HCT116 (cell line): ENCODE data around the gene OSBPL10. TPM values are rescaled to one million over a fixed set of nuclear protein-coding genes. Genes with fewer than 3 reads are reported as not detected.

Source experiments
- ATAC-seq: fragments of 200-7000 bp; cut with Tn5 transposase; 2 replicates; pipeline ENCODE4 v1.9.1; 2020; ENCODE audit warnings: mild to moderate bottlenecking, moderate library complexity
- BruUV-seq: library from RNA; stranded (reverse); fragments of 400-500 nt; replicated peaks from 2 replicates; lab custom pipeline; 2021; lab: Mats Ljungman, UMichigan
- CTCF ChIA-PET: fragments of 300-600 bp; sonication (Branson Sonifier 250); formaldehyde crosslinking; loops from one replicate; lab custom pipeline; 2021; ENCODE audit warnings: antibody characterized with exemption; lab: Charles Lee
- POLR2A ChIA-PET: fragments of 300-600, 350-600 bp; sonication (Branson Sonifier 250); formaldehyde crosslinking; loops from one replicate; lab custom pipeline; 2021; ENCODE audit warnings: antibody characterized with exemption; lab: Charles Lee
- RAD21 ChIA-PET, 2 experiments: fragments of 300-600 bp; sonication (Branson Sonifier 250); formaldehyde crosslinking; loops; one replicate each; lab custom pipeline; 2023; ENCODE audit warnings: low total read pairs in 2 of 2; ENCODE audit not compliant: uncharacterized antibody in 2 of 2, unreplicated experiment in 2 of 2, low non-redundant PET in 1 of 2; lab: Charles Lee
- DNase-seq: peaks from one replicate; pipeline ENCODE4 v3.0.0-alpha.2; 2010; ENCODE audit warnings: low read depth, low spot score
- H2AFZ ChIP-seq: fragments of 200-600 bp; shearing (Covaris generic), sonication (generic); 2 replicates; pipeline ENCODE4 v1.6.1; 2017; ENCODE audit warnings: low read depth, mixed run types, mixed read lengths, antibody characterized with exemption, low read length; ENCODE audit not compliant: poor library complexity, severe bottlenecking
- H3K27ac ChIP-seq: 2 replicates; pipeline ENCODE4 v1.5.1; 2012; ENCODE audit warnings: low read depth, low read length
- H3K27me3 ChIP-seq: fragments of 200-600 bp; sonication (generic); 2 replicates; pipeline ENCODE4 v1.6.1; 2016; ENCODE audit warnings: mixed run types, low read length, mixed read lengths; ENCODE audit not compliant: insufficient read depth
- H3K36me3 ChIP-seq, 2 experiments: fragments of 200-500 bp in 1 of 2; fragments of 200-600 bp in 1 of 2; sonication (Bioruptor generic) in 1 of 2; sonication (generic) in 1 of 2; 2 replicates each; pipeline versions ENCODE4 v1.5.1 to v1.6.1; 2014 to 2016; ENCODE audit warnings: low read length in 2 of 2, inconsistent platforms in 1 of 2, mixed read lengths in 1 of 2, mixed run types in 1 of 2; ENCODE audit not compliant: insufficient read depth in 2 of 2, control insufficient read depth in 1 of 2
- H3K4me1 ChIP-seq, 2 experiments: fragments of 200-600 bp in 1 of 2; sonication (generic) in 1 of 2; 2 replicates each; pipeline versions ENCODE4 v1.5.1 to v1.6.1; 2012 to 2017; ENCODE audit warnings: low read length in 2 of 2, inconsistent platforms in 1 of 2, mild to moderate bottlenecking in 1 of 2, mixed read lengths in 1 of 2, mixed run types in 1 of 2, moderate library complexity in 1 of 2; ENCODE audit not compliant: insufficient read depth in 2 of 2, control insufficient read depth in 1 of 2
- H3K4me2 ChIP-seq: fragments of 200-600 bp; sonication (generic); 2 replicates; pipeline ENCODE4 v1.6.1; 2017; ENCODE audit warnings: mixed run types, low read length, mixed read lengths
- H3K4me3 ChIP-seq, 2 experiments: fragments of 200-600 bp in 1 of 2; sonication (generic) in 1 of 2; replicated peaks in 1 of 2; 2 replicates each; pipeline ENCODE4 v1.5.1; 2011 to 2016; ENCODE audit warnings: low read length in 2 of 2, control low read depth in 1 of 2, low read depth in 1 of 2, mild to moderate bottlenecking in 1 of 2, mixed read lengths in 1 of 2, mixed run types in 1 of 2
- H3K79me2 ChIP-seq: fragments of 200-600 bp; sonication (generic); 2 replicates; pipeline ENCODE4 v1.6.1; 2017; ENCODE audit warnings: mild to moderate bottlenecking, mixed run types, low read length, moderate library complexity, mixed read lengths; ENCODE audit not compliant: insufficient read depth
- H3K9ac ChIP-seq: fragments of 200-600 bp; sonication (generic); 2 replicates; pipeline ENCODE4 v1.6.1; 2016; ENCODE audit warnings: low read length, mixed read lengths
- H3K9me2 ChIP-seq: fragments of 200-600 bp; sonication (generic), shearing (Covaris generic); 2 replicates; pipeline ENCODE4 v1.6.1; 2017; ENCODE audit warnings: mixed run types, mild to moderate bottlenecking, moderate library complexity; ENCODE audit not compliant: insufficient read depth
- H3K9me3 ChIP-seq, 2 experiments: fragments of 200-500 bp in 1 of 2; fragments of 200-600 bp in 1 of 2; sonication (Bioruptor generic) in 1 of 2; sonication (generic) in 1 of 2; 2 replicates each; pipeline ENCODE4 v1.6.1; 2014 to 2017; ENCODE audit warnings: low read length in 2 of 2, mixed read lengths in 2 of 2, inconsistent platforms in 1 of 2, low read depth in 1 of 2, mild to moderate bottlenecking in 1 of 2, mixed run types in 1 of 2, moderate library complexity in 1 of 2; ENCODE audit not compliant: control insufficient read depth in 1 of 2, insufficient read depth in 1 of 2
- H4K20me1 ChIP-seq: fragments of 200-600 bp; sonication (generic), shearing (Covaris generic); 2 replicates; pipeline ENCODE4 v1.6.1; 2017; ENCODE audit warnings: mixed run types, mild to moderate bottlenecking, moderate library complexity; ENCODE audit not compliant: insufficient read depth
- ELF1 ChIP-seq: IDR thresholded peaks from 2 replicates; pipeline ENCODE4 v1.6.1; 2012; ENCODE audit warnings: low read depth, borderline replicate concordance
- EZH2phosphoT487 ChIP-seq: fragments of 200-600 bp; IDR thresholded peaks from 2 replicates; pipeline ENCODE4 v1.6.1; 2018; ENCODE audit warnings: antibody characterized with exemption, borderline replicate concordance
- JUND ChIP-seq: IDR thresholded peaks from 2 replicates; pipeline ENCODE4 v1.6.1; 2012
- POLR2A ChIP-seq: IDR thresholded peaks from 2 replicates; pipeline ENCODE4 v1.7.0; 2011; ENCODE audit warnings: borderline replicate concordance; ENCODE audit not compliant: insufficient read depth, insufficient read length; ENCODE audit errors: extremely low read depth
- POLR2AphosphoS5 ChIP-seq: IDR thresholded peaks from 2 replicates; pipeline ENCODE4 v1.6.1; 2011; ENCODE audit warnings: mild to moderate bottlenecking, low read depth, low read length, moderate library complexity
- SP1 ChIP-seq: IDR thresholded peaks from 2 replicates; pipeline ENCODE4 v1.6.1; 2012; ENCODE audit warnings: low read depth
- YY1 ChIP-seq: IDR thresholded peaks from 2 replicates; pipeline ENCODE4 v1.6.1; 2011; ENCODE audit warnings: low read length, low read depth, moderate library complexity, mild to moderate bottlenecking; ENCODE audit not compliant: insufficient replicate concordance; ENCODE audit errors: extremely low read depth
- ZFX ChIP-seq: fragments of 450-650 bp; IDR thresholded peaks from 2 replicates; pipeline ENCODE4 v1.6.1; 2017
- intact Hi-C: fragments of 100-400 bp; cut with micrococcal nuclease; formaldehyde crosslinking; loops from 2 replicates; pipeline ENCODE4 v1.10.0; 2022
- total RNA-seq: library from RNA; stranded (reverse); gene quantifications from one replicate; pipeline ENCODE4 v1.2.1, GENCODE V29; 2021; ENCODE audit not compliant: unreplicated experiment
- TF ChIP-seq, protein P1 (sequence below), 3 experiments: fragments of 200-600 bp in 1 of 3; sonication (generic) in 1 of 3; IDR thresholded peaks in 2 of 3; conservative IDR thresholded peaks in 1 of 3; 2 replicates each; pipeline ENCODE4 v1.5.1; 2012 to 2017; ENCODE audit warnings: low read depth in 2 of 3, low read length in 2 of 3, antibody characterized with exemption in 1 of 3, borderline replicate concordance in 1 of 3, control low read depth in 1 of 3, mild to moderate bottlenecking in 1 of 3, mixed read lengths in 1 of 3, mixed run types in 1 of 3, moderate library complexity in 1 of 3; ENCODE audit not compliant: insufficient read depth in 1 of 3

OSBPL10 gene
- total RNA-seq, 1 experiment from 2014 or later, result 25.8 TPM

DNA sequence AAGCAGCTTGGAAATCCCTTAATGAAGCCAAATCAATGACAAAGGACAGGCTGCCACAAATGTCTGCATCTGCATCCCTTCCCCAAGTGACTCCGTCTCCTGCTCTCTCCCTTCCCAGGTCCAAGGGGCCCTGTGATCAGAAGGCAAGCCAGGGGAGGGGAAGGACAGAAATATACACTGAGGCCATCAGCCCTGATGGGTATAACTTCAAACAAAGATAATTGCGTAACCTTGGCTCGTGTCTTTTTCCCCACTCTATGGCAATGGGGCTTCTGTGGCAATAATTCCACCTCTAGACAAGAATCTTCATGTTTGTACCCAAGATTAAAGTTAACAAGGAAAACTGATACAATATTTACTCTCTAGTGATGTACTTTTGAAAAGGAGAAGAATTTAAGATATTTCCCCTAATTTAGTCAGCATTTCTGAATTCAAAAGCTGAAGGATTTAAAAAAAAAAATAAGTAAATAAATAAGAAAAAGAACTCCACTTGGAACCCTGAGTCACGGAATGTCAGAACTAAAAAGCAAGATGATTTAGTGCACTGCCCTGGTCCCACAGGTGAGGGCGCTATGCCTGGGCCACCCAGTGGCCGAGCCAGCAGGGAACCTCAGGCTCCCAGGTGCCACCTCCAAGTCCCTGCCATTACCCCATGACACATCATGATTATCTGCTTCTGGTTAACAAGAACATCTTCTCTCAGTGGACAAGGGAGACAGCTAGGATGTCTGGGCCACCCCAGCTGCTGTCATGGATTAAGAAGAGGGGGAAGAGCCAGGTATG is 293.9 kb downstream of the OSBPL10 start:
- intact Hi-C loops, result no loop called here
- no peak overlapping the region for H3K4me3 ChIP-seq
- no peaks in the 10 kb centered on the region for H3K36me3 ChIP-seq
- H3K4me1 ChIP-seq, result no peaks in the 10 kb centered on the region
- H3K4me2 ChIP-seq, result no peak overlapping the region
- no peak overlapping the region for H3K9ac ChIP-seq
- H2AFZ ChIP-seq, result no peak overlapping the region
- H3K79me2 ChIP-seq, result no peaks in the 10 kb centered on the region
- ATAC-seq (no peak), DNase-seq (no peak)
- H4K20me1 ChIP-seq, result no peaks in the 10 kb centered on the region
- no TSS peak for BruUV-seq
- no peaks in the 10 kb centered on the region for H3K27me3 ChIP-seq
- TF ChIP-seq, protein P1, sequence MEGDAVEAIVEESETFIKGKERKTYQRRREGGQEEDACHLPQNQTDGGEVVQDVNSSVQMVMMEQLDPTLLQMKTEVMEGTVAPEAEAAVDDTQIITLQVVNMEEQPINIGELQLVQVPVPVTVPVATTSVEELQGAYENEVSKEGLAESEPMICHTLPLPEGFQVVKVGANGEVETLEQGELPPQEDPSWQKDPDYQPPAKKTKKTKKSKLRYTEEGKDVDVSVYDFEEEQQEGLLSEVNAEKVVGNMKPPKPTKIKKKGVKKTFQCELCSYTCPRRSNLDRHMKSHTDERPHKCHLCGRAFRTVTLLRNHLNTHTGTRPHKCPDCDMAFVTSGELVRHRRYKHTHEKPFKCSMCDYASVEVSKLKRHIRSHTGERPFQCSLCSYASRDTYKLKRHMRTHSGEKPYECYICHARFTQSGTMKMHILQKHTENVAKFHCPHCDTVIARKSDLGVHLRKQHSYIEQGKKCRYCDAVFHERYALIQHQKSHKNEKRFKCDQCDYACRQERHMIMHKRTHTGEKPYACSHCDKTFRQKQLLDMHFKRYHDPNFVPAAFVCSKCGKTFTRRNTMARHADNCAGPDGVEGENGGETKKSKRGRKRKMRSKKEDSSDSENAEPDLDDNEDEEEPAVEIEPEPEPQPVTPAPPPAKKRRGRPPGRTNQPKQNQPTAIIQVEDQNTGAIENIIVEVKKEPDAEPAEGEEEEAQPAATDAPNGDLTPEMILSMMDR (IDR thresholded peaks at IDR 0.05 in 2 of 3, conservative IDR thresholded peaks at IDR 0.05 in 1 of 3; ENCODE audit: borderline replicate concordance in 1 of 3, insufficient read depth in 1 of 3, low read depth in 2 of 3, low read length in 2 of 3), result peak in 2 of 3 experiments; percentile 35 to 49; a peak in 4 of 6 replicates
- no peak for TF ChIP-seq POLR2AphosphoS5
- no peak for TF ChIP-seq SP1
- no peaks in the 10 kb centered on the region for H3K9me2 ChIP-seq
- ChIA-PET POLR2A (no interaction called here), CTCF (no interaction called here), RAD21 (no interaction called here)
- H3K9me3 ChIP-seq, result no peaks in the 10 kb centered on the region
- no peak overlapping the region for H3K27ac ChIP-seq

DNA sequence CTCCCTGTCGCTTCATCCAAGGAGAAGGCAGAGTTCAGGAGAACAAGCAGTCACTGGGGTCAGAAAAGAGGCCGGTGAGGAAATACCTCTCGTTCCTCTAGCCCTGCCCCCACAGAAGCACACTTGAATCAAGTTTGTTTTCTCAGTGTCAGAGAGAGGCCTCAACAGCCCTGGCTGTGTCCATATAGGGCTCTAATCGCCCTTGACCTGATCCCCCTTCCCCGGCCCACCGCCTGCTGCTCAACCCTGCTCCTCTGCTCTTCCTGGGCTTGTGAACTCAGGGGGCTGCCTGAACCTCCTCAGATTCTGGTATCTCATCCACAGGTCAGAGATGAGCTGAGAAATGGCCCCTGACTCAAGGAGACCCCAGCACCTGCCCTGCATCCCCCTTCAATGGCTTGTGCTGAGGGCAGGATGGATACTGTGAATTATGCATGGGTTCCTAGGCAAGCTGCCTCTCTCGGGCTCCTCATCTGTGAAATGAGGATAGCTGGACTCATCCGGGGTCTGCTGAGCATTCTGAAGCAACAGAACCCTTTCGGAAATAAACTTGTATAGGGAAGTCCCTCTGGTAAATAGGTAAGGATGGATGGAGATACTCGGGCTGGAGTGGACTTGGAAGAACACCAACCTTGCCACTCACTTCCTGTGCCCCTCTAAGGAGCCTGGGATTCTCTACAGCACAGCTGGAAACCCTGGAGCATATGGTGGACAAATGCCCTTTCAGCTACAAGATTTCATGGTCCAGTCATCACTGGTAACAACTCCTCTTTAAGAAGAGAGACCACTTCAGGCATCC is 300.8 kb downstream of the OSBPL10 start:
- no peak overlapping the region for H3K27ac ChIP-seq
- H3K27me3 ChIP-seq, result no peaks in the 10 kb centered on the region
- CTCF ChIA-PET, result no interaction called here
- no peaks in the 10 kb centered on the region for H3K36me3 ChIP-seq
- DNase-seq (no peak), ATAC-seq (no peak)
- POLR2A ChIA-PET, result no interaction called here
- no peaks in the 10 kb centered on the region for H3K9me2 ChIP-seq
- intact Hi-C loops, result no loop called here
- RAD21 ChIA-PET, result no interaction called here
- no peak overlapping the region for H2AFZ ChIP-seq
- H3K79me2 ChIP-seq, result no peaks in the 10 kb centered on the region
- H3K9ac ChIP-seq, result no peak overlapping the region
- BruUV-seq, result no TSS peak
- no peak overlapping the region for H3K4me2 ChIP-seq
- no peaks in the 10 kb centered on the region for H3K9me3 ChIP-seq
- no peaks in the 10 kb centered on the region for H3K4me1 ChIP-seq
- H4K20me1 ChIP-seq, result no peaks in the 10 kb centered on the region
- H3K4me3 ChIP-seq, result no peak overlapping the region
- no peak for TF ChIP-seq ZFX
- no peak for TF ChIP-seq POLR2AphosphoS5
- TF ChIP-seq POLR2A, result no peak
- TF ChIP-seq ELF1, result no peak
- TF ChIP-seq, protein P1 (IDR thresholded peaks at IDR 0.05 in 2 of 3, conservative IDR thresholded peaks at IDR 0.05 in 1 of 3; ENCODE audit: borderline replicate concordance in 1 of 3, insufficient read depth in 1 of 3, low read depth in 2 of 3, low read length in 2 of 3), result no peak
- TF ChIP-seq SP1, result no peak
- TF ChIP-seq YY1, result no peak
- no peak for TF ChIP-seq JUND
- TF ChIP-seq EZH2phosphoT487, result no peak
